GM12873 (cell line): ENCODE data around the gene CHTOP.

Experiments used
- TF ChIP-seq, protein P1 (sequence below): IDR thresholded peaks from 2 replicates; pipeline ENCODE4 v1.5.1; 2012; ENCODE audit warnings: low read depth, mild to moderate bottlenecking, moderate library complexity, low read length, control low read depth; ENCODE audit not compliant: insufficient read depth; ENCODE audit errors: missing control alignments

The CHTOP gene, protein sequence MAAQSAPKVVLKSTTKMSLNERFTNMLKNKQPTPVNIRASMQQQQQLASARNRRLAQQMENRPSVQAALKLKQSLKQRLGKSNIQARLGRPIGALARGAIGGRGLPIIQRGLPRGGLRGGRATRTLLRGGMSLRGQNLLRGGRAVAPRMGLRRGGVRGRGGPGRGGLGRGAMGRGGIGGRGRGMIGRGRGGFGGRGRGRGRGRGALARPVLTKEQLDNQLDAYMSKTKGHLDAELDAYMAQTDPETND

DNA sequence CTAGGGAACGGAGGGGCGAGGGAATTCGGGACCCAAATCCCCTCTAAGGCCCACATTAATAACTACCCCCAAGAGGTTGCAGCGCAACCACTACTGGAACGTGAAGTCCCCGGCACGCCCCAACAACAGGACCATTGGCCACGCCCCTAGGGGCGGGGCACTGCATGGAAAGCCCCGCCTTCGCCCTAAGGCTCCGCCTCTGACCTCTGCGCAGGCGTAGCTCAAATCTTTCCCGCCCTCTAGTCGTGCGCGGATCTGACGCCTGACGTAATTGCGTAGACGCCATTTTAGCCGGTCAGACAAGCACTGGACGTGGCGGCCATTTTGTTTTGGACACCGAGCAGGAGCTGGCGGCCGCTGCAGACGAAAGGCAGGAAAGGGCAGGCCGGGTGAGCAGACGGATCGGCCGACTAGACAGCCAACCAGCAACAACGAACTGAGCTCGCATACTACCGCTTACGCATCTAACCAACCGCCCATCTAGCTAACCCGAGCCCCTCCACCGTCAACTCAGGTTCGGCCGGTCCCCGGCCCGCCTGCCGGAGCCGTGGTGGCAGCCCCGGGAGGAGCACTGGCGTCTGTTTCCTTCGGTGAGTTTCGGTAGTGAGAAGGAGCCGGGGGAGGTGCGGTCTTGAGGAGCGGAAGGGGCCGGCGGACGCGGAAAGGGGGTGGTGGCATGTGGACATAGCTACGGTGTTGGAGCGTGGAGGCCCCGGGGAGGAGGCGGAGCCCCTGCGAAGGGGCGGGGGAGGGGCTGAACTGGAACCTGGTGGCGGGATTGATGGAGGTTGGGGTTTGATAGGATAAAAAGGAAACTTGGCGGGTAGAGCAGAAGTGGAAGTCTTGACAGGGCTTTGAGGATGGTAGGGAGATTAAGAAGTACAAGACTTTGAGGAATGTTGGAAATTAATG is at the start of gene CHTOP:
Gene CHTOP (plus strand): TSS at position 313 of the 912 bp plus-strand sequence. CDS start 2,523 bp downstream, outside the sequence.
- TF ChIP-seq, protein P1, sequence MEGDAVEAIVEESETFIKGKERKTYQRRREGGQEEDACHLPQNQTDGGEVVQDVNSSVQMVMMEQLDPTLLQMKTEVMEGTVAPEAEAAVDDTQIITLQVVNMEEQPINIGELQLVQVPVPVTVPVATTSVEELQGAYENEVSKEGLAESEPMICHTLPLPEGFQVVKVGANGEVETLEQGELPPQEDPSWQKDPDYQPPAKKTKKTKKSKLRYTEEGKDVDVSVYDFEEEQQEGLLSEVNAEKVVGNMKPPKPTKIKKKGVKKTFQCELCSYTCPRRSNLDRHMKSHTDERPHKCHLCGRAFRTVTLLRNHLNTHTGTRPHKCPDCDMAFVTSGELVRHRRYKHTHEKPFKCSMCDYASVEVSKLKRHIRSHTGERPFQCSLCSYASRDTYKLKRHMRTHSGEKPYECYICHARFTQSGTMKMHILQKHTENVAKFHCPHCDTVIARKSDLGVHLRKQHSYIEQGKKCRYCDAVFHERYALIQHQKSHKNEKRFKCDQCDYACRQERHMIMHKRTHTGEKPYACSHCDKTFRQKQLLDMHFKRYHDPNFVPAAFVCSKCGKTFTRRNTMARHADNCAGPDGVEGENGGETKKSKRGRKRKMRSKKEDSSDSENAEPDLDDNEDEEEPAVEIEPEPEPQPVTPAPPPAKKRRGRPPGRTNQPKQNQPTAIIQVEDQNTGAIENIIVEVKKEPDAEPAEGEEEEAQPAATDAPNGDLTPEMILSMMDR, result no peak

DNA sequence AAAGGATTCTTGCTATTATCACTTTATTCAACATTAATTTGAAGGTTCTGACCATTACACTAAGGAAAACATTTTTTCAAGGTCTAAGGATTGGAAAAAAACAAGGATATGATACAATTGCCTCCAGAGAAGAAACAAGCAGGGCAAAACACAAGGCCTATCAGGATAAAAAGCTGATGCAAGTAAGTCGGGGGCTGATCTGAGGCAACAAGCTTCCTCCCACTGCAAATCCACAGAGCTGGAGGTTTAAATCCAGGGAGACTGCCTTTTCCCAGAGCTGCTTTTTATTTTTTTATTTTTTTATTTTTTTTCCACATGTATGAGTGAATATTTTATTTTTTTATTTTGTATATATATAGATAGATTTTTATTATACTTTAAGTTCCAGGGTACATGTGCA is 48.9 kb upstream of the CHTOP start:
- TF ChIP-seq, protein P1, result no peak

DNA sequence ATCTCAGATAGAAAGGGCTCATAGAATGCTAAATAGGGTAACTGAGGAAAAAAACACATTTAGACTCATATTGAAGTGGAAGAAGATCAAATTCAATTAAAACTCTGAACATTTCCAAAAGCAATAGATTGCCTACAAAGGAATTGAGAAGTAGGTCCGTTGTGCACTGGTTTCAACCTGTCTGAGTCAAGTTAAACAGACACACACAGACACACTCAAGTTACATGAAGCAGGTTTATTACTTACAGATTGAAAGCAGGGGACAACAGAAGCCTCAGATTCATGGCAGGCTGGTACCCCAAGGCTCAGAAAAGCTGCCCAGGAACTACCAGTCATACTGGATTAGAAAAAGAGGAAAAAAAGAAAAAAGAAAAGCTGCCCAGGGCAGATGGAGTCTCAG is 47.5 kb upstream of the CHTOP start:
- TF ChIP-seq, protein P1, result no peak

DNA sequence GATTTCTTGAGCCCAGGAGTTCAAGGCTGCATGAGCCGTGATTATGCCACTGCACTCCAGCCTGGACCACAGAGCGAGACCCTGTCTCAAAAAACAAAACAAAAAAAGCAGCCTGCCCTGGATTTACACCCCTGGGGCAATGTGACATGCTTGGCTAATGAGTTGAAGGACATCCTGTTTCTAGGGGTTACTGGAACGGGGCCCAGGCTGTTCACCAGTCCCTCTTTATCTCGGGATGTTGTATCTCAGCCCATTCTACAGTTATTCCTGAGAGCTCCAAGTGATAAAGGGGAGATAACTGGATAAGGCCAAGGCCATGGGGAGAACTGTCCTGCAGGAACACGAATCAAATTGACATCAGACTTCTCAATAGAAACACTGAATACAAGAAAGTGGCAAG is 46.6 kb upstream of the CHTOP start:
- TF ChIP-seq, protein P1, result no peak

DNA sequence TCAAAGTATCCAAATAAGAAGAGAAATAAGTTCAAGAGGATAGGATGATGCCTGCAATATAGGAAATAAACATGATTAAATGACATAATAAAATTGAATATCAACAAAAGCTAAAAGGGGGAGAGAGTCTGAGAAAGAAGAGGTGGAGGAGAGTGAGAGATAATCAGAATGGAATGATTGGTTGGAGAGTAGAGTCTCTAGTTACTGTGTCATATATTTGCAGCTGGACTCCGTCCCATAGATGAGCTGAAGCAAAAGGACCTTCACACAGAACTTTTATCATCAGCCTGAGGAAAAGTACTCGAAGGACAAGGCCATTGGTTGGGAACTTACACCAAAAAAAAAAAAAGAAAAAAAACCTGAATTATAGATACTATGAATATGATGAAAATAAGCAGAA is 45.4 kb upstream of the CHTOP start:
- TF ChIP-seq, protein P1, result no peak

DNA sequence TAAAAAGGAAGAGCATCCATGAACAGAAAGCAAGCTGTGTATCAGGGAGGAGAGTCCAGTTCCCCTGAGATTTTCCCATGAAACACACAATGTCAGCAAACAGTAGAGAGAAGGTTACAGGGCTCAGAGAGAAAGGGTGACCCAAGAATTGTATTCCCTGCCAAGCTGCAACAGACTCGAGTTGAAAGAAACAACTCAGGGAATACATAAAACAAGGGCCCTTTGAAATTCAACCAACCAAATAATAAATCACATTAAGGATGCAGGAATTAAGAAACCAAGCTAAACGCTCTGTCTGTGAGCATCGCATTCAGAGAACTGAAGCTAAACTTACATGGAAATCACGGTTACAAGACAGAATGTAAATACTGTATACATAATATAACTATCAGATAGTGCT is 41.1 kb upstream of the CHTOP start:
- TF ChIP-seq, protein P1, result no peak

DNA sequence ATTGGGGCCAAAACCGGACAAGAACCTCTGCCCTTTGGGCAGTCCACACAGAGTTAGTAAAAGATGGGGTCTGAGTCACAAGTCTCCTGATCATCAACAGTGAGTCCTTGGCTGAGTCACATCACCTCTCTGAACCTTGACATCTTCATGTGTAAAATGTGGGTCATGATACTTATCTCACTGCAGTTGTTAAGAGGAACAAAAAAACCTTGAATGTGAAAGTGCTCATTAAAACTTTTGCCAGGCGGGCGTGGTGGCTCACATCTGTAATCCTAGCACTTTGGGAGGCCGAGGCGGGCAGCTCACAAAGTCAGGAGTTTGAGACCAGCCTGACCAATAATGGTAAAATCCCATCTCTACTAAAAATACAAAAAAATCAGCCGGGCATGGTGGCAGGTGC is 36.7 kb upstream of the CHTOP start:
- TF ChIP-seq, protein P1, result no peak
